Heart right ventricle (tissue), 16 donors: Measurements from ENCODE around the gene TEX51. TPM values are rescaled to one million over a fixed set of nuclear protein-coding genes. Genes with fewer than 3 reads are reported as not detected.

Experiments used
- ATAC-seq, 8 donors: fragments of 200-7000 bp; cut with Tn5 transposase; one replicate each; pipeline ENCODE4 v1.9.1; 2020; ENCODE audit warnings: mild to moderate bottlenecking in 8 of 8, moderate library complexity in 8 of 8, moderate number of reproducible peaks in 1 of 8
- DNase-seq, 2 donors: peaks; one replicate each; pipeline ENCODE4 v3.0.0-alpha.2; 2020
- H3K27ac ChIP-seq, 10 donors: fragments of 200-600 bp; sonication (generic) in 2 of 10; one replicate each; pipeline versions ENCODE4 v1.5.0 to v1.8.0; 2020 to 2022; ENCODE audit warnings: mild to moderate bottlenecking in 3 of 10
- H3K27me3 ChIP-seq, 7 donors: fragments of 200-600 bp; one replicate each; pipeline ENCODE4 v1.8.0; 2021 to 2022; ENCODE audit warnings: mild to moderate bottlenecking in 2 of 7
- H3K36me3 ChIP-seq, 9 donors: fragments of 200-600 bp; sonication (generic) in 1 of 9; one replicate each; pipeline versions ENCODE4 v1.5.0 to v1.8.0; 2020 to 2022; ENCODE audit warnings: mild to moderate bottlenecking in 2 of 9
- H3K4me1 ChIP-seq, 9 donors: fragments of 200-600 bp; sonication (generic) in 1 of 9; one replicate each; pipeline versions ENCODE4 v1.5.0 to v1.8.0; 2020 to 2022; ENCODE audit warnings: mild to moderate bottlenecking in 4 of 9
- H3K4me3 ChIP-seq, 10 donors: fragments of 200-600 bp; sonication (generic) in 2 of 10; one replicate each; pipeline versions ENCODE4 v1.5.0 to v1.8.0; 2020 to 2022; ENCODE audit warnings: mild to moderate bottlenecking in 7 of 10, moderate library complexity in 2 of 10
- H3K9me3 ChIP-seq, 11 donors: fragments of 200-600 bp in 10 of 11; sonication (generic) in 2 of 11; one replicate each; pipeline versions ENCODE4 v1.5.0 to v1.8.0; 2013 to 2022; ENCODE audit warnings: mild to moderate bottlenecking in 2 of 11, control low read depth in 1 of 11, moderate library complexity in 1 of 11
- CTCF ChIP-seq, 9 donors: fragments of 200-600 bp; sonication (generic) in 2 of 9; IDR thresholded peaks; one replicate each; pipeline versions ENCODE4 v1.5.0 to v1.8.0; 2021 to 2022; ENCODE audit warnings: antibody characterized with exemption in 9 of 9, mild to moderate bottlenecking in 5 of 9, moderate library complexity in 1 of 9
- WGBS, 2 donors: extraction: QIAGEN DNeasy Blood & Tissue Kit; methylation state at CpG; one replicate each; pipeline ENCODE4 v1.1.7; 2013; ENCODE audit warnings: inconsistent platforms in 1 of 2; 5-methylcytosine and 5-hydroxymethylcytosine counted together
- intact Hi-C, 10 donors: fragments of 100-400 bp; cut with DNase I; formaldehyde crosslinking; loops; one replicate each; pipeline versions ENCODE4 v1.11.1 to v1.14.2; 2022
- polyA plus RNA-seq, 2 donors: library from polyadenylated mRNA; stranded (reverse); fragments of 200-250 nt; gene quantifications; one replicate each; pipeline ENCODE4 v1.2.3, GENCODE V29; 2013
- total RNA-seq, 10 donors: library from RNA; stranded (reverse); fragmentation: NEBNext Ultra II Directional in 3 of 10; extraction: Animal tissue kit (Norgen Biotek cat#: 25700) in 3 of 10; gene quantifications; one replicate each; pipeline versions ENCODE4 v1.2.1 to v1.2.4, GENCODE V29; 2021 to 2023
- donor health status: Arrhythmogenic right ventricular cardiomyopathy.
- donor health status: ischemic (EF 13 %, LVEDD 7.1; RV severe dilation, severe dysfunction).
- donor health status: healthy with polysubstance abuse.
- donor health status: DM: no; HTN: yes; CAD: no.
- donor health status: DM: no; HTN: no; CAD: no.
- donor health status: ischemic (EF 25% LVEDD 6.9; RV normal size, moderate dysfunction).
- donor health status: ischemic (EF 25% LVEDD 5.7; RV mildly dilated, moderate dysfunction).
- donor health status: healthy.
- donor health status: DM: yes; HTN: yes; CAD: no.
- donor health status: Ischemic cardiomyopathy.
- donor health status: ischemic (EF 35%, LVEDD 5.7; RV mildly dilated, moderate dysfunction).
- donor health status: nonischemic (EF 11% LVEDD 7.7; RV severe dilation, severe dysfunction).
- donor health status: DM: yes; HTN: yes; CAD: no.
- donor health status: PGD.
- donor health status: ischemic (EF 29% LVEDD 5.4; RV normal size, mild dysfunction).
- donor health status: nonischemic (EF 23%, LVEDD 6.1; RV moderate dilation, normal function).

Gene TEX51
- total and polyA plus RNA-seq, 12 donors, result not detected

GRCh38 chr2:126940331-126940730 lies 41.6 kb downstream of the TEX51 start:
- H3K36me3 ChIP-seq, result no peaks in the 10 kb centered on the region
- no peak for ATAC-seq
- H3K4me1 ChIP-seq, result no peaks in the 10 kb centered on the region
- H3K27me3 ChIP-seq, result peaks cover 0 to 42% (median 19%) of the 10 kb centered on the region in 7 donors
- DNase-seq, result no peak
- intact Hi-C loops, result no loop called here
- 74 to 88% methylated on average over 4 of the region's 4 CpGs for WGBS, 2 donors
- H3K27ac ChIP-seq, result no peak overlapping the region
- H3K4me3 ChIP-seq, result no peak overlapping the region
- H3K9me3 ChIP-seq, result peaks cover 0 to 7% (median 0%) of the 10 kb centered on the region in 11 donors
- no peak for TF ChIP-seq CTCF (IDR thresholded peaks at IDR 0.05)

- TF ChIP-seq CTCF (IDR thresholded peaks at IDR 0.05), result no peak
- WGBS, 2 donors, result 23 to 30% methylated on average over 5 of the region's 5 CpGs
- ATAC-seq, result no peak
Measured at GRCh38 chr2:126942427-126943203, 43.9 kb downstream of the TEX51 start.

GRCh38 chr2:126943612-126944348 lies 45.1 kb downstream of the TEX51 start:
- WGBS, 2 donors, result 82 to 96% methylated on average over 4 of the region's 4 CpGs
- H3K27me3 ChIP-seq, result peaks cover 0 to 49% (median 17%) of the 10 kb centered on the region in 7 donors

More at GRCh38 chr2:126942427-126943203, 43.9 kb downstream of the TEX51 start:
- H3K4me3 ChIP-seq, result no peak overlapping the region
- H3K27me3 ChIP-seq, result peaks cover 0 to 44% (median 16%) of the 10 kb centered on the region in 7 donors
- H3K36me3 ChIP-seq, result no peaks in the 10 kb centered on the region
- intact Hi-C loops, result no loop called here
- no peak for DNase-seq
- no peak overlapping the region for H3K27ac ChIP-seq
- peaks cover 0 to 7% (median 0%) of the 10 kb centered on the region in 11 donors for H3K9me3 ChIP-seq
- H3K4me1 ChIP-seq, result no peaks in the 10 kb centered on the region

More at GRCh38 chr2:126943612-126944348, 45.1 kb downstream of the TEX51 start:
- DNase-seq (no peak), ATAC-seq (no peak)
- Histone ChIP-seq H3K36me3 (no peaks in the 10 kb centered on the region), H3K4me3 (no peak overlapping the region), H3K4me1 (no peaks in the 10 kb centered on the region), H3K9me3 (peaks cover 0 to 7% (median 0%) of the 10 kb centered on the region in 11 donors), H3K27ac (no peak overlapping the region)
- intact Hi-C loops, result no loop called here
- TF ChIP-seq CTCF (IDR thresholded peaks at IDR 0.05), result no peak
